Measurements from ENCODE around the gene MRPS18B.
"Not testable (repeated sequence)": the region's sequence is repeated elsewhere in the genome, so short reads cannot be mapped to it uniquely, and the experiment has no call there.

The MRPS18B gene

DNA sequence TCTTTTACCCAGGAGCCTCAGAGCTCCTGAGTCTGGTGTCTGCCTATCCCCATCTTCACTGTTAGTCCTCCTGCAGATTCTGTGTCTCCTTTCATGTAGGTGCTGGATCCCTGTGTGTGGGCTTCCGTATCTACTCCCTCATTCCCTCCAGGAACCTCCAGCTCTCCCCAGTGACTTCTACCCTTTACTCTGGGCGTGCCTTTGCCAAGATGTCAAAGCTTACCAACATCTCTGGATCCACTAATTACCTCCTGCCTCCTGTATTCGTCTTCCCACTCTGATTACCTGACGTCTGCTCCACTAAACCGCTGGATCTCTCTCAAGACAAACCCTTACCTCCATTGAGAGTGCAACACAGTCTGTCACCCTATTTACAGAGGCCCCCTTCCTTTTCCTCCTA lies 27.1 kb downstream of the MRPS18B start:
- DNase-seq, result no peak

DNA sequence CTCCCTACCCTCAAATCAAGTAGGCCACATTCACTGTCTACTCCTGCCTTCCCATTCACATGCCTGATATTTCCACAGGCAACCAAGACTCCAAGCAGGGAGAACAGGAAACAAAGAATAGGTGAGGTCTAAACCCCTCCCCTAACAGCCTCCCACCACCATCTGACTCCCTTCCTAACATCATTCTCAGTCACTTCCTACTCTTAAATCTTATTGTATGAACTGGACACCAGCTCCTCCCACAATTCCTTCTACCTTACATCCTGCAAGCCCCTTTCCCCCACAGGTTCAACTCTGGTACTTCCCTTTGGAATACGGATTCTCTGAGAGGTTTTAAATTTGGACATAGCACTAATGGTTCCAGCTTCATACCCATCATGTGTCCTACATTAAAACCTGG lies 28.3 kb downstream of the MRPS18B start:
- no peak for DNase-seq

DNA sequence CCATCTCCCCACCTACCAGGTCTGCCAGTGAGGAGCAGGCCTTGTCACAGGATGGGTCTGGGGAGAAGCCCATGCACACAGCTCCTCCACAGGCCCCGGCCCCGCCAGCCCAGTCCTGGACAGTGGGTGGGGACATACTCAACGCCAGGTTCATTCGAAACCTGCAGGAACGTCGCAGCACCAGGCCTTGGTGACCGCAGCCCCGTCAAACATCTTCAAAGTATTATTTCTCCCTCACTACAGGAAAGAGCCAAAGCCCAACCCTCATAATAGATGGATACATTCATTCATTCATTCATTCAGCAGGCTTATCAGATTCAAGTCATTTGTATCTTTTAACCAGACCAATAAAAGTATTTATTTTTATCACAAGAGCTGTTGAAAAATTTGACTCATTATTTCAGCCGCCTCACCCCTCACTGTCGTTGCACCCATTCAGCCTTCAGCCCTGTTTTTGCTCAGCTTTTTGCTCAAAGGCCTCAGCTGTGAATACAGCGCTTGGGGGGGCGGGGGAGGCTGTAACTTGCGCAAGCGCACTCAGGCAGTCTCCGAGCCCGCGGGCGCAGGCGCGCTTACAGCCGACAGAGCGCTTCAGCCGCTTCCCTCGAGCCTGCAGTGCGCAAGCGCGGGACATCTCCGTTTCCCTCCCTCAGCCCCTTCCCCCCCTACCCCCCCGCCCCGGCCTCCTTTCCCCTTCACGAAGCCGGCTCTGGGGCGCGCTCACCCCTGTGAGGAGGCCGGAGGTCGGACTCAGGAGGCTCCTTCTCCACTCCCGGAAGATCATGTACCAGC lies 29.0 kb downstream of the MRPS18B start, which contains the start of gene C6orf136:
Gene C6orf136 (plus strand): TSS at position 684 of the 792 bp plus-strand sequence. CDS start 99 bp downstream, at position 783.
- peak; percentile 94 for DNase-seq

DNA sequence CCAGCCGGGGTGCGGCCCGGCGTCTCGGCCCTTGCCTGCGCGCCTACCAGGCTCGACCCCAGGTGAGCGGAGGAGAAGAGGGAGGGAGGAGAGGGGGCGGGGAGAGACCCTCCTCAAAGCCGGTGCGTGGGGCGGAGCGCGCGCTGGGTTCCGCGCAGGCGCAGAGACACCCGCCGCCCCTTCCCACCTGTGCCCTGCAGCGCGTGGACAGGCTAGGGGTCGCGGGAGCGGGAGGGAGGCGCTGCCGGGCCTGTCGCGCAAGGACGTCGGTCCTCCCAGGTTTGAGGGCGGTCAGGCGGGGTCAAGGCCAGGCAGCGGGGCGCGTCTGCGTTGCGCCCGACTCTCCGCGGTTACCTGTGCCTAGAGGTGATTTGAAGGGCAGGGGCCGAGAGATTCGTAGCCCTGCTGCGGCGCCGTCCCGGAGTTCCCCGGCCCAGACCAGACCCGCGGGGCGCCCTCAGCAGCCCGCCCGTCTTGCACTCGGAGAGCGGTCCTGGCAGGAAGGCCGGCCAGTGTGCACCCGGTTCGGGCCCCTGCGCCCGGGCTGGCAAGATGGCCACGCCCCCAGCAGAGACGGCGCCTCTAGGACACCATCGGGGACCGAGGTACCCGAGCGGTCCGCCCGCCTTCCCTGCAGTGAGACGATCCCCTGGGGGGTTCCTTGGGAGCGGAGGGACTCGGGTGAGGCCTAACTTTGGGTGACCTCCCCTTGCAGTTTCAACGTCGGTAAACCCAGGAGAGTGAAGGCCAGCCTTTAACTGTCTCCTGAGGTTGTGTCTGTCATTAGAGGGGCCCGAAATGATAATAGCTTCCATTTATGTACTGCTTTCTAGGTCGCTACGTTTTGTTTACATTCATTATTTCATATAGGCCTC lies 29.8 kb downstream of the MRPS18B start:
- DNase-seq, result peak; percentile 91

DNA sequence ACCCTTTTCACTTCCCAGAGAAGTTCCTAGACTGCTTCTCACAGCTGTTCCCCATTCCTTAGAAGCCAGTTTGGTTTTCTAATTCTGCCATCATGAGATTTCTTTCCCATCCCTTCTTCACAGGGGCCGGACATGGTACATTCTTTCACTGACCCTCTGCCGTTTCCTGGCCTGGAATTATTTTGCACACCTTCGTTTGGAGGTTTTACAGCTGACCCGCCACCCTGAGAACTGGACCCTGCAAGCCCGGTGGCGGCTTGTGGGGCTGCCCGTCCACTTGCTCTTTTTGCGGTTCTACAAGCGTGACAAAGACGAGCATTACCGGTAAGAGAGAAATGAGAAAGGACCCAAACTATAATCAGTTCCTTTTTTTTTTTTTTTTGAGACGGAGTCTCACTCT lies 33.5 kb downstream of the MRPS18B start:
- DNase-seq, result no peak

DNA sequence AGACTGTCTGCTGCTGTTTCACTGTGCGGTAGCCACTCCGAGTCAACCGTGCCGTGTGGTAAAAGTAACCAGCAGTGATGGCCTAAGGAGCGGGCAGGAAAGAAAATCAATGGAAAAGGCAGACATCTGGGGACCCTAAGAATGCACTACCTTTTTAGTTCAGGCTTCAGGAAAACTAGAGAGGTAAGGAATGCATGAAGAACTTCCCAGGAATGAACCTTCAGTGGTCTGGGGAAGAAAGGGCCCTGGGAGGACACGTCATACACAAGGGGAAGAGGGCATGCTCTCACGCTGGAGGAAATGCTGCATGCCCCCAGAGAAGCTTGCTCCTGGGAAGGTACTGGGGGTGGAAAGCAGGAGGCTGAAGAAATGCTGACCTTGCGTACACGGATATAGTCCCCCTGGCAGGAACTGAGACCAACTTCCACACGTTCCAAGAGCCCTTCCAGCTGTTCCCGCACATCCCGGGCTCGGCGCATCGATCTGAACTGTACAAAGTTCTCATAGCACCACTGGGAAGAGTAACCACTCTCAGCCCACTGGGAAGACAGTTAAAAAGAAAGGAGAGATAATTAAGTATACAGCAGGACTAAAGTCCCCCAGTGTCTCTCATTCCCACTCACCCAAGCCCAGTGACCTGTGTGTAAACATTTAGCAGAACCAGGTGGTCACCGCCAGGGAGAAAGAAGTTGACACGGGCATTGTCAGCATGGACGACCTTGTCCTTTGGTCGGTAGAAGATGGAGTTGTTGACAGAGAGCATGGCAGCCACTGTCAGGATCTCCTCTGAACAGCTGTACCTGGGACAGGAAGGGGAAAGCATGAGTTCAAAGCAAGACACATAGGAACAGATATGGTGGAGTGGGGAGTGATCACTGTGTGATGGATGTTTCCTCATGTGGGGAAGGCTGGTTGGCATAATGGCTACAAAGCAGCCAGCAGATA lies 37.4 kb downstream of the MRPS18B start:
- DNase-seq, result no peak

GRCh38 chr6:30655743-30656094 lies 38.1 kb downstream of the MRPS18B start:
- no peak for DNase-seq

GRCh38 chr6:30656513-30656912 lies 38.9 kb downstream of the MRPS18B start:
- no peak for DNase-seq

DNA sequence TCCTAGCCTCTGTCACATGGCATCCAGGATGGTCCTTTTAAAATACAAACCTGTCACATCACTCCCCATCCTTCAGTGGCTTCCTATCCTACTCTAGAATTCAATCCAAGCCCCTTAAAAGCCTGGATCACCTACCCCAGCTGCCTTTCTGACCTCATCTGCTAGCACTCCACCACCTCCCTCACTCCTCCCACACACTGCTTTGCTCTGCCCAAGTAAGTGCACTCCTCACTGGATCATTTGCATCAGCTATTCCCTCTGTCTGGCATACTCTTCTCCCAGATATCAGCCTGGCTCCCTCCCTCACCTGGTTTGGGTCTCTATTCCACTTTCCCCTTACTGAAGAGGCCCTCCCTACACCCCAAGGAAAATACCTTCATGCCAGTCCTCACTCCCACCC lies 39.8 kb downstream of the MRPS18B start:
- DNase-seq, result no peak

DNA sequence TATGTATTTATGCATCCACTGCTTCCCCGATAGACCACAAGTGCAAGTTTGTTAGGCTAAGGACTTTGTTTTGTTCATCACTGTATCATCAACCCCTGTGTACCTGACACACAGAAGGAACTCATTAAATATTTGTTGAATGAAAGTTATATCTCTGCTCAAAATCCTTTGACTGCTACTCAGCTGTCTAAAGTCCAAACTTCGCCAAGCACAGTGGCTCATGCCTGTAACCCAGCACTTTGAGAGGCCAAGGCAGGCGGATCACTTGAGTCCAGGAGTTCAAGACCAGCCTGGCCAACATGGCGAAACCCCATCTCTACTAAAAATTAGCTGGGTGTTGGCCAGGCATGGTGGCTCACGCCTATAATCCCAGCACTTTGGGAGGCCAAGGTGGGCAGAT lies 40.3 kb downstream of the MRPS18B start:
- not testable (repeated sequence) for DNase-seq

GRCh38 chr6:30664994-30665767 lies 47.5 kb downstream of the MRPS18B start:
- DNase-seq, result no peak

GRCh38 chr6:30666300-30666699 lies 48.7 kb downstream of the MRPS18B start:
- DNase-seq, result not testable (repeated sequence)

DNA sequence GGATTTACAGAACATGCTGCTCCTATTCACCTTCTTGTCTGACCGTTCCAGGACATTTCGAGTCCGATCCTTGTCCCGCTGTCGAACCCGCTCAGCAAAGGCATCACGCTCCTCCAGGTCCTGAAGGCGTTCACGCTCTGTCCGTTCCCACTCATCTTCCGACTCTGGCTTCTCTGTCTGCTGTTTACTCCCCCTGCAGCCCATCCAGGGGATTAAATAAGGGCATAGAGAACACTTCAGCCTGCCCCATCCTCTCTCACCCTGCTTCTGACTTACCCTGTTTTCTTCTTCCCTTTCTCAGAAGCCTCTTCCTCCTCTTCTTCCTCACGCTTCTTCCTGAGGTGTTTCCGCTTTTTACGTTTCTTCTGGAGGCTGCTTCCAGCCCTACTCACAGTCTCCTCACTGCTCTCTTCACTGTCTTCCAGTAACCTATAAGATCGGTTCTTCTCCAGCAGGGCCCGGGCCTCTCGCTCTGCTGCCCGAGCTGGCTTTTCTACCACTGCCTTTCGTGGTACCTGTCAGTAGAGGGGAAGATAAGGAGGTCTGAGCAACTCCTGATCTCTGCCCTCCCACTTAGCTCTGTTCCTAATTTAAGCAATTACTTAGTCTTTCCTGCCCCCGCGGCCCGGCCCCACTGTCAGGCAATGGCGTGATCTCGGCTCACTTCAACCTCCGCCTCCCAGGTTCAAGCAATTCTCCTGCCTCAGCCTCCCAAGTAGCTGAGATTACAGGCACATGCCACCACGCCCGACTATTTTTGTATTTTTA lies 53.3 kb downstream of the MRPS18B start:
- DNase-seq, result no peak

GRCh38 chr6:30672445-30673253 lies 55.0 kb downstream of the MRPS18B start, which contains the start of gene DHX16:
TSS of gene DHX16 (minus strand) at chr6:30673006. CDS start at chr6:30672841, 165 bp downstream.
- DNase-seq, result peak; percentile 91

Measured in activated CD8-positive, alpha-beta memory T cell treated with anti-CD3 and anti-CD28 coated beads, Interleukin-2, amount 50 U/mL, for 48 hours (primary cell).